Vagina (tissue), 2 donors: ENCODE measurements around the gene IFNK.

Experiments used
- POLR2AphosphoS5 ChIP-seq, 2 donors: sonication (generic); formaldehyde crosslinking; IDR thresholded peaks; one replicate each; pipeline ENCODE4 v1.9.0; 2017; ENCODE audit warnings: antibody characterized with exemption in 2 of 2, mild to moderate bottlenecking in 2 of 2, low read depth in 1 of 2; ENCODE audit not compliant: insufficient read depth in 1 of 2
- TF ChIP-seq, protein P1 (sequence below), 3 experiments: fragments of 450-650 bp in 2 of 3; fragments of 200-600 bp in 1 of 3; sonication (generic) in 1 of 3; IDR thresholded peaks; one replicate each; pipeline ENCODE4 v1.5.1; 2017 to 2019; ENCODE audit warnings: antibody characterized with exemption in 3 of 3, mild to moderate bottlenecking in 2 of 3, moderate library complexity in 2 of 3

DNA sequence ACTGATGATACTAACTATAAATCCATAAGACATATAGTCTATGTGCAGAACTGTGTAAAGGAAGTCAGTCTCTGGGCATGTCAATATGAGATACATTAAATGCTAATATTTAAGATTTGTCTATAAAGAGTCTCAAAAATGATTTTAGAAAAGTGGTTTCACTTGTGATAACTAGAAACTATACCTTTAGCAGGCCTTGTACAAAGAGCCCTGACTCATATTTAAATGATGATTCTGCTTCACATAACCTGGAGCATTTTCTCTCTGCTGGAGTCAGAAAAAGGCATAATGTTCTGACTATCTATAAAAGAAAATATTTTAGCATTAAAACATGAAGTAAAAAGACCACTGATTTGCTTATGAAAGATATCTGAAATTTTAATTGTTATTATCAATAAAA is 34.2 kb downstream of the IFNK start:
- TF ChIP-seq, protein P1, sequence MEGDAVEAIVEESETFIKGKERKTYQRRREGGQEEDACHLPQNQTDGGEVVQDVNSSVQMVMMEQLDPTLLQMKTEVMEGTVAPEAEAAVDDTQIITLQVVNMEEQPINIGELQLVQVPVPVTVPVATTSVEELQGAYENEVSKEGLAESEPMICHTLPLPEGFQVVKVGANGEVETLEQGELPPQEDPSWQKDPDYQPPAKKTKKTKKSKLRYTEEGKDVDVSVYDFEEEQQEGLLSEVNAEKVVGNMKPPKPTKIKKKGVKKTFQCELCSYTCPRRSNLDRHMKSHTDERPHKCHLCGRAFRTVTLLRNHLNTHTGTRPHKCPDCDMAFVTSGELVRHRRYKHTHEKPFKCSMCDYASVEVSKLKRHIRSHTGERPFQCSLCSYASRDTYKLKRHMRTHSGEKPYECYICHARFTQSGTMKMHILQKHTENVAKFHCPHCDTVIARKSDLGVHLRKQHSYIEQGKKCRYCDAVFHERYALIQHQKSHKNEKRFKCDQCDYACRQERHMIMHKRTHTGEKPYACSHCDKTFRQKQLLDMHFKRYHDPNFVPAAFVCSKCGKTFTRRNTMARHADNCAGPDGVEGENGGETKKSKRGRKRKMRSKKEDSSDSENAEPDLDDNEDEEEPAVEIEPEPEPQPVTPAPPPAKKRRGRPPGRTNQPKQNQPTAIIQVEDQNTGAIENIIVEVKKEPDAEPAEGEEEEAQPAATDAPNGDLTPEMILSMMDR (IDR thresholded peaks at IDR 0.05): no peak
- TF ChIP-seq POLR2AphosphoS5 (IDR thresholded peaks at IDR 0.05; ENCODE audit: insufficient read depth in 1 of 2, low read depth in 1 of 2): no peak
